Heart left ventricle (tissue), 11 donors: ENCODE results near the gene MZB1. TPM values are rescaled to one million over a fixed set of nuclear protein-coding genes. Genes with fewer than 3 reads are reported as not detected.

ENCODE experiments used
- polyA plus RNA-seq, 2 donors: library from polyadenylated mRNA; stranded (reverse); fragments of 200-250 nt; gene quantifications; one replicate each; pipeline ENCODE4 v1.2.3, GENCODE V29; 2013
- total RNA-seq, 9 donors: library from RNA; depleted of rRNA in 2 of 9; stranded (reverse); fragments of >200 nt in 2 of 9; fragmentation: NEBNext Ultra II Directional in 3 of 9; extraction: Animal tissue kit (Norgen Biotek cat#: 25700) in 3 of 9; gene quantifications; one replicate each; pipeline versions ENCODE4 v1.1.0 to v1.2.4, GENCODE V29; 2016 to 2023
- donor health status: ischemic (EF 13 %, LVEDD 7.1; RV severe dilation, severe dysfunction).
- donor health status: healthy with polysubstance abuse.
- donor health status: DM: no; HTN: yes; CAD: no.
- donor health status: DM: no; HTN: no; CAD: no.
- donor health status: ischemic (EF 25% LVEDD 5.7; RV mildly dilated, moderate dysfunction).
- donor health status: healthy.
- donor health status: DM: yes; HTN: yes; CAD: no.
- donor health status: PGD.
- donor health status: nonischemic (EF 23%, LVEDD 6.1; RV moderate dilation, normal function).

The MZB1 gene
- total and polyA plus RNA-seq, 11 donors = 0.31 to 5.2 (median 0.81) TPM; not detected in 2

Other genes with a start within 250 kb of the MZB1 start
- gene SIL1, start 191.5 kb downstream of the MZB1 start, total RNA-seq = 100 to 1,000 TPM in 1 of 9 donors, 10 to 100 TPM in 8; 33.8 to 341 (median 39.8) TPM
- 10 to 100 TPM; 42.2 to 56.3 TPM for gene SIL1, start 191.5 kb downstream of the MZB1 start, polyA plus RNA-seq
- 100 to 1,000 TPM; 133 to 208 (median 139) TPM for gene MATR3, start 96.2 kb downstream of the MZB1 start, total RNA-seq
- gene MATR3, start 96.2 kb downstream of the MZB1 start, polyA plus RNA-seq = 100 to 1,000 TPM in 1 of 2 donors, 10 to 100 TPM in 1; 97.2 to 115 TPM
- gene PAIP2, start 48.1 kb downstream of the MZB1 start, total RNA-seq = 100 to 1,000 TPM; 111 to 154 (median 132) TPM
- gene PAIP2, start 48.1 kb downstream of the MZB1 start, polyA plus RNA-seq = 100 to 1,000 TPM in 1 of 2 donors, 10 to 100 TPM in 1; 93.2 to 138 TPM
- gene SLC23A1, start 6.6 kb downstream of the MZB1 start, total RNA-seq = not detected
- gene SLC23A1, start 6.6 kb downstream of the MZB1 start, polyA plus RNA-seq = not detected
- gene PROB1, start 5.2 kb upstream of the MZB1 start, total RNA-seq = 10 to 100 TPM; 26.6 to 63.4 (median 38.1) TPM
- gene PROB1, start 5.2 kb upstream of the MZB1 start, polyA plus RNA-seq = 10 to 100 TPM; 18.9 to 34.3 TPM
- 10 to 100 TPM; 10.7 to 25.9 (median 16.0) TPM for gene SPATA24, start 14.2 kb upstream of the MZB1 start, total RNA-seq
- 10 to 100 TPM; 12.6 to 37.8 TPM for gene SPATA24, start 14.2 kb upstream of the MZB1 start, polyA plus RNA-seq
- gene DNAJC18, start 49.6 kb upstream of the MZB1 start, total RNA-seq = 10 to 100 TPM in 5 of 9 donors, 1 to 10 TPM in 4; 4.8 to 17.8 (median 14.2) TPM
- gene DNAJC18, start 49.6 kb upstream of the MZB1 start, polyA plus RNA-seq = 1 to 10 TPM; 4.0 to 4.7 TPM
- gene ECSCR, start 72.8 kb upstream of the MZB1 start, total RNA-seq = 10 to 100 TPM; 13.4 to 59.3 (median 21.3) TPM
- gene ECSCR, start 72.8 kb upstream of the MZB1 start, polyA plus RNA-seq = 10 to 100 TPM; 18.1 to 55.3 TPM
- under 1 TPM in 1 of 9 donors, not detected in 8; 0.16 TPM for gene SMIM33, start 81.1 kb upstream of the MZB1 start, total RNA-seq
- gene SMIM33, start 81.1 kb upstream of the MZB1 start, polyA plus RNA-seq = not detected
- gene STING1, start 92.8 kb upstream of the MZB1 start, total RNA-seq = 100 to 1,000 TPM in 1 of 9 donors, 10 to 100 TPM in 8; 32.4 to 119 (median 57.9) TPM
- 10 to 100 TPM; 20.4 to 25.9 TPM for gene STING1, start 92.8 kb upstream of the MZB1 start, polyA plus RNA-seq
- 100 to 1,000 TPM in 8 of 9 donors, 10 to 100 TPM in 1; 96.2 to 148 (median 134) TPM for gene UBE2D2, start 171.4 kb upstream of the MZB1 start, total RNA-seq
- 100 to 1,000 TPM in 1 of 2 donors, 10 to 100 TPM in 1; 84.6 to 122 TPM for gene UBE2D2, start 171.4 kb upstream of the MZB1 start, polyA plus RNA-seq